ENCODE results near the gene PHC2.

The PHC2 gene

GRCh38 chr1:33388805-33389771 is 41.8 kb downstream of the PHC2 start:
- DNase-seq = no peak

DNA sequence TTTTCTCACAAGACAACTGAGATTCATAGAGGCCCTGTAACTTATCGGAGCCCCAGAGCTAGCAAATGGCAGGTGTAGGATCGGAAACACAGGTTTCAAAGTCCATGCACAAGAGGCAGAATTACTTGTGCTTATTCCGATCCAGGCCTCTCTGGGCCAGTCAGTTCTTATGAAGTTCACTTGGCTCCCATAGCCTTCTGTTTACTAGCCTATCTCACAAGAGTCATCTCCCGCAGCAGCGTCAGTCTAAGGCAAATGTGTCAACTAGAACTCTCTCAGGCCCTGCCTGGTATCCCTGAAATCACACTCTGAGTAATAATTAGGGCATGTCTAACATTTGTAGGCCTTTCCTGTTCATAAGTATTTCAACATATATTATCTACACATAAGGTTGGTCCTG is 43.3 kb downstream of the PHC2 start:
- DNase-seq = no peak

DNA sequence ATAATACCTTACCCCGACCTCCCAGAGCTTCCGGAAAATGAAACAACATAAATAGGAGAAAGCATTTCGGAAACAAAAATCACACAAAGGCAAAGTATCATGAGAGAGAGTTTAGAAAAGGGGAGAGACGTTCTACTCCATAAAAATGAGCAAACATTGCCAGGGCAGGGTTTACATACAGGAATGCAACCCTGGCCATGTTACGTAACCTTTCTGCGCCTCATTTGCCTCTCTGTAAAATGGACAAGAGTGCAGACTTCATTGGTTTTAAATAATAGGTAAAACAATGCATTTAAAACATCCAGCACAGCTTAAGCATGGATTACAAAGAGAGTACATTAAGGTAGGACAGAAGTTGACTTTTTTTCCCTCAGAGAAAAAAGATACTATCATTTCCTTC is 45.6 kb downstream of the PHC2 start:
- no peak for DNase-seq

GRCh38 chr1:33384040-33384812 is 46.7 kb downstream of the PHC2 start:
- DNase-seq = no peak

GRCh38 chr1:33383489-33383888 is 47.4 kb downstream of the PHC2 start:
- no peak for DNase-seq

DNA sequence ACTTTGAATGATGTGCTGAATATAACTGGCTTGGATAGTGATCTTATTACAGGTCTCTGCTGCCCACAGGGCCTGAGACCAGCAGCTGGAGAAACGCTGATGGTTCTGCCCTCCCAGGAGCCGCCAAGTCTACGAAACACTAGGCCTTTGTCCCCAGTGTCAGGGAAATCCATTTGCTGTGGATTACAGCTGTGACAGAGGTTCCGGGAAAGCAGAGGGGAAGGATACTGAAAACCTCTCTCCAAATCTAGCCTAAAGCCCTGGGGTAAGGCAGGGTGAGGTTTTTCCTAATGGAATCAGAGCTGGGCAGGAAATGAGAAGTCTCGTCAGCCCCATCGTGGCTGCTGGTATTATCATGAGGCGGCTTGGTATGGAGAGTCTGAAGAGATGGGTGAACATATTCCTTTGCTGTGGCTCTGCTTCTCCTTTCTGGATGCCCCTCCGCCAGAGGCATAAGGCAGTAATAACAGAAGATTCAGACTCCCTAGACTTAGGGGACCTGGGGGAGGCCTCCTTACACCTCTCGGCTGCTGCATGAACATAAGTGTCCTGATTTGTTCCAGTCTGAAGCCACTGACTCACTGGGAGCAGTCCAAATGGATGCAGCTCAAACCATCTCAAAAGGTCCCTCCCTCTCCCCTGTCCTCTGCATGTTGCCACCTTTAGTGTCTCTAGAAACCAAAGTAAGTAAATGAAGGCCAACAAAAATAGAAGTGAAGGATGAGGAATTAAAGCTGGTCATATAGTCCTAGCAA is 48.1 kb downstream of the PHC2 start:
- DNase-seq = no peak

GRCh38 chr1:33381977-33382376 is 48.9 kb downstream of the PHC2 start:
- DNase-seq = no peak

GRCh38 chr1:33380811-33381210 is 50.1 kb downstream of the PHC2 start:
- DNase-seq = peak; percentile 34

DNA sequence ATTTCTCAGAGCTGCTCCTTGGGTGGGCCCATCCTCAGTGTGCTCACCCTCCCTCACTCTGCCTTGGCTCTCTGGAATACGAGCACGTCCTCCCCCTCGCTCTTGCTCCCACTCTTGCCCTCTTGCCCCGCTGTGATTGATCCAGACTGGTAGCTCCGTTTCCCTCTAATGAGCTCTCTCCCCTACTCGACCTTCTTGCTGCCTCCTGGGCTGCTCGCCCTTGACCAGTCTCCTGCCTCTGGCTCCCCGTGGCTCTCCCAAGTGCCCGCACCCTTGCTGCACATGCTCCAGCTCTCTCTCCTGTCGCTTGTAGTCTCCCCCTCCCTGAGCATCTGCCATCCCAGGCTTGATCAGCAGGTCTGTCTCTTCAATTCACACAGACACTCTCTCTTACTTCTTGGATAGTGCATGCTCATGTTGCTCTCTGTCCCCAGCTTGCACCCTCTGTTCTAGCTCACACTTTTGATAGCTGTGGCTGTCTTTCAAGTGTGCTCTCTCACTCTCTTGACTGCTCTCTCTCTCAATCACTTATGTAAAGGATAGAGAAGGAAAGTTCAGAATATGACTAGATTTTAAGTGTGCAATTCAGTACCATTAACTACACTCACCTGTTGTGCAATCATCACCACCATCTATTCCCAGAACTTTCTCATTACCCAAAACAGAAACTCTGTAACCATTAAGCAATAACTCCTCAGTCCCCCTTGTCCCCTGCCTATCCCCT is 51.1 kb downstream of the PHC2 start:
- no peak for DNase-seq

DNA sequence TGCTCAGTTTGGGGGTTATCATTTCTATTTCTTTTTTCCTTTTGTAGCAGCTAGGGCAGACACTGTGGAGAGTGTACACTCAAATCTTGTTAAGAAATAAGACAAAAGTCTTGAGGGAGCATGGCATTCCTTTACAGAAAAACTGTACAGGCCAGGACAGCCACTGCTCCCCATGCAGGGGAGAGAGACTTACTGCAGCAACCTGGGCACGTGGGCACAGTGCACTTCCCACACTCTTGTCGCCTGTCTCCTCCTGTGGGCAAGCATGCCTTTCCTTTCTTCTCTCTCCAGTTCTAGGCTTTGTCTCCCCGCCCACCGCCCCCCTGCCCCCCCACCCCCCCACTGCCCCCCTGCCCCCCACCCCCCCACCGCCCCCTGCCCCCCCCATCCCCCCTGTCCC is 51.9 kb downstream of the PHC2 start:
- peak; percentile 24 for DNase-seq

- DNase-seq = no peak
Measured at GRCh38 chr1:33378524-33378923, 52.4 kb downstream of the PHC2 start.

- DNase-seq = no peak
Measured at GRCh38 chr1:33377756-33378155, 53.1 kb downstream of the PHC2 start.

- DNase-seq = no peak
Measured at GRCh38 chr1:33377013-33377412, 53.9 kb downstream of the PHC2 start.

DNA sequence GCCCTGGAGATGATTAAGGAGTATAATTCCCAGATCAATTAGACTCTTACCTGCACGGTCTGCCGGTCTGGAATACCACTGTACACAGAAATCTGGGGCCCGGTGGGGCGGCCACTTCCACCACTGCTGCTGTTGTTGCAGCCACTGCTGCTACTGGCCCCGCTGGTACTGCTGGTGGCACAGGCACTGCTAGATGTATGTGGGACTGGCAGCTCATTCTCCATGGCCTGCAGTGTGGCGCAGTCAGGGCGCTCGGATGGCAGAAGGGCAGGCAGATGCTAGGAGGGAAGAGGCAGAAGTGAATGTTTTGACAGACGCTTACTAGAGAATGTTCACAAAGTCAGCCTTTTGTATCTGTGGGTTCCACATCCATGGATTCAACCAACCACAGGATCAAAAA is 55.6 kb downstream of the PHC2 start:
- no peak for DNase-seq

GRCh38 chr1:33374336-33375105 is 56.4 kb downstream of the PHC2 start:
- no peak for DNase-seq

GRCh38 chr1:33373606-33374005 is 57.3 kb downstream of the PHC2 start:
- DNase-seq = no peak

- peak; percentile 21 for DNase-seq
Measured at GRCh38 chr1:33372677-33373076, 58.2 kb downstream of the PHC2 start.

DNA sequence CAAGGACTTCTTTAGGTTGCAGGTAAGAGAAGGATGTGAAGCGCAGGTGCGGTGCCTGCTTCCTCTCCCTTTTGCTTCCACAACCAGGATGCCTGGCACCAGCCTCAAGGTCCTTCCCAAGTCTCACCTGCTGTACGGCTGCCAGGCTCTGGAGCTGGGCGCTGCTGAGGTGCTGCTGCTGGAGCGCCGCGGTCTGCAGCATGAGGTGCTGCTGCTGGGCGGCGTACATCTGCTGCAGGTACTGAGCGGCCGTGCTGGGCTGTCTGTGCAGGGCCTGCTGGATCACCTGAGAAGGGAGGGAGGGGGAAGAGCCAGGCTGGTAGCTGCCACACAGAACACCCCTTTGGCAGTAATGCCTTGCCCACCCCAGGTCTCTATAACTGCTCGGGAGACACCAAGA is 58.7 kb downstream of the PHC2 start:
- no peak for DNase-seq

DNA sequence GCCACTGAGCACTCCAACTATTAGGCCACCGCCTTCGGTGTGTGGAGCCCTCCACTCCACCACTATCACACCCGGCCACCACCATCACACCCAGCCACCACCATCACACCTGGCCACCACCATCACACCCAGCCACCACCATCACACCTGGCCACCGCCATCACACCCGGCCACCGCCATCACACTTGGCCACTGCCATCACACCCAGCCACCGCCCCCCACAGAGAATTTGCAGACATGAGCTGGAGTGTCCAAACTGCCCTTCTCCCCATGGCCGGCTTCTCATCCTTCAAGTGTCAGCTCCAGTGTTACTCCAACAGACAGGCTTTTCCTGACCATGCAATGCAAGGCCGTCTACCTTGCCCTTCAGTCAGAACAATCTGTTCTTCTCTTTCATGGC is 59.6 kb downstream of the PHC2 start:
- DNase-seq = no peak

GRCh38 chr1:33370827-33371226 is 60.1 kb downstream of the PHC2 start:
- no peak for DNase-seq

DNA sequence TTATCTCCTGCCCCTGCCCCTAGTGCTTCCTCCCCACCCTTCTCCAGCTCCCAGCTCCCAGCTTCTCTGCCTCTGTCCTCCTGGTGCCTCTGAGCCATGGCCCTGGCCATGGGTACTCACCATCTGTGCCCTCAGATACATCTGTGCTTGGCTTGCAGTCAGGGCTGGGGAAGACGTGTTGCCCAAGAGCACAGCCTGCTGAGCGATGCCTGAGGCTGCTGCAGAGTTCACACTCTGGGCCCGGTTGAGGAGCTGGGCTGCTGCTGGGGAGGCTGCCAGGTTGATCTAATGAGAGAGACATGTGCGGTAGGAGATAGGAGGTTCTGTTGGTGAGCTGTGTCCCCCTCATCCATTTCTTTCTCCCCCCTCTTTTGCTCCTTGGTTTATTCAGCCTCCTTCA is 60.6 kb downstream of the PHC2 start:
- no peak for DNase-seq

DNA sequence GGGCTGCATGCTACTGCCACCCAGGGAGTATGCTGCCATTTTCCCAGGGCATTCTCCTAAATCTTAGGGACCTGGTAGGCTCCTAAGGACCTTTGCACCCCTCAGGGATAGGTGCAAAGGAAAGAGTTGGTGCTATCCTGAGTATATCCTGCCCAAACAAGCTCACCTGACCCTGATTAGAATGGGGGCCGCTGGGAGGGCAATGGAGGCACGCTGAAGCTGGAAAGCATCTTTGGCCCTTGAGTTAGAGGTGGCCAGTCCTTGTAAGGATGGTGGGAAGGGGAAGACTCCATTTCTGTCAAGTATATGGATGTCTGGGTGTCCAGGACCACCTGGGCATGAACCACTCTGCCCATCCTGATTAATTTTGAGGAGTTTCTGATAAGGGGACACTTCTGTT is 61.1 kb downstream of the PHC2 start:
- DNase-seq = no peak
